ENCODE results near the gene PLA2G4E. TPM values are rescaled to one million over a fixed set of nuclear protein-coding genes. Genes with fewer than 3 reads are reported as not detected.

The PLA2G4E gene
- not detected for total RNA-seq
- not detected for polyA plus RNA-seq

- CTCF ChIA-PET = no interaction called here
- no peaks in the 10 kb centered on the region for H3K4me1 ChIP-seq (ENCODE audit: insufficient read depth, low read length)
Measured at GRCh38 chr15:42020713-42021273, at the start of gene PLA2G4E. Gene PLA2G4E (minus strand): TSS chr15:42021042. CDS start chr15:42021030, 12 bp downstream.

GRCh38 chr15:42070279-42070975 is 49.6 kb upstream of the PLA2G4E start:
- Histone ChIP-seq H3K4me3 (ENCODE audit: low read length) (no peak overlapping the region), H3K27ac (ENCODE audit: low read depth, low read length) (no peak overlapping the region), H3K27me3 (ENCODE audit: insufficient read depth, low read length, poor library complexity, severe bottlenecking) (no peaks in the 10 kb centered on the region), H3K36me3 (ENCODE audit: insufficient read depth, low read length) (no peaks in the 10 kb centered on the region), H3K4me1 (ENCODE audit: insufficient read depth, low read length) (no peaks in the 10 kb centered on the region), H3K9me3 (ENCODE audit: low read length) (no peaks in the 10 kb centered on the region)
- Mint-ChIP-seq H3K27me3 (peaks cover 12 to 27% of the 10 kb centered on the region in 2 donors), H3K4me1 (peaks cover 0 to 4% (median 2%) of the 10 kb centered on the region in 3 donors), H3K4me3 (no peak overlapping the region), H3K27ac (no peak overlapping the region), H3K36me3 (peaks cover 0 to 9% (median 0%) of the 10 kb centered on the region in 3 donors), H3K9me3 (peaks cover 0 to 14% (median 5%) of the 10 kb centered on the region in 5 donors)
- ChIA-PET CTCF (interaction anchor here (2.3 to 2.6 kb wide), 2 partner anchors 9 to 14 kb away, joined by 7 to 8 read pairs; no protein-coding TSS in a partner anchor), POLR2A (no interaction called here)
- no peak for DNase-seq

More at GRCh38 chr15:42020713-42021273, at the start of gene PLA2G4E:
- Mint-ChIP-seq H3K4me3 (no peak within 1 kb of the TSS), H3K27me3 (peaks cover 1 to 22% of the 10 kb centered on the region in 2 donors), H3K4me1 (no peaks in the 10 kb centered on the region), H3K36me3 (peaks cover 0 to 1% (median 0%) of the 10 kb centered on the region in 3 donors), H3K27ac (no peak within 1 kb of the TSS), H3K9me3 (no peaks in the 10 kb centered on the region)
- H3K27me3 ChIP-seq (ENCODE audit: insufficient read depth, low read length, poor library complexity, severe bottlenecking) = no peaks in the 10 kb centered on the region
- H3K27ac ChIP-seq (ENCODE audit: low read depth, low read length) = no peak within 1 kb of the TSS
- H3K36me3 ChIP-seq (ENCODE audit: insufficient read depth, low read length) = no peaks in the 10 kb centered on the region
- POLR2A ChIA-PET = no interaction called here
- no peaks in the 10 kb centered on the region for H3K9me3 ChIP-seq (ENCODE audit: low read length)
- H3K4me3 ChIP-seq (ENCODE audit: low read length) = no peak within 1 kb of the TSS
- DNase-seq = no peak

GRCh38 chr15:42069496-42070278 is 48.8 kb upstream of the PLA2G4E start:
- Mint-ChIP-seq H3K27me3 (peaks cover 15 to 30% of the 10 kb centered on the region in 2 donors), H3K4me3 (no peak overlapping the region), H3K36me3 (peaks cover 0 to 9% (median 0%) of the 10 kb centered on the region in 3 donors), H3K4me1 (peaks cover 0 to 4% (median 2%) of the 10 kb centered on the region in 3 donors), H3K9me3 (peaks cover 0 to 14% (median 5%) of the 10 kb centered on the region in 5 donors), H3K27ac (no peak overlapping the region)
- ChIA-PET POLR2A (no interaction called here), CTCF (interaction anchor here (2.3 to 2.6 kb wide), 2 partner anchors 8 to 15 kb away, joined by 7 to 8 read pairs; no protein-coding TSS in a partner anchor)
- peak in 1 of 5 donors; percentile 43 for DNase-seq
- Histone ChIP-seq H3K27me3 (ENCODE audit: insufficient read depth, low read length, poor library complexity, severe bottlenecking) (no peaks in the 10 kb centered on the region), H3K4me3 (ENCODE audit: low read length) (no peak overlapping the region), H3K27ac (ENCODE audit: low read depth, low read length) (no peak overlapping the region), H3K9me3 (ENCODE audit: low read length) (no peaks in the 10 kb centered on the region), H3K36me3 (ENCODE audit: insufficient read depth, low read length) (no peaks in the 10 kb centered on the region), H3K4me1 (ENCODE audit: insufficient read depth, low read length) (no peaks in the 10 kb centered on the region)

GRCh38 chr15:42069025-42069424 is 48.2 kb upstream of the PLA2G4E start:
- CTCF ChIA-PET = no interaction called here
- Mint-ChIP-seq H3K27me3 (peaks cover 20 to 36% of the 10 kb centered on the region in 2 donors), H3K4me3 (no peak overlapping the region), H3K27ac (no peak overlapping the region), H3K4me1 (peaks cover 0 to 4% (median 2%) of the 10 kb centered on the region in 3 donors), H3K9me3 (peaks cover 0 to 14% (median 5%) of the 10 kb centered on the region in 5 donors), H3K36me3 (peaks cover 0 to 9% (median 0%) of the 10 kb centered on the region in 3 donors)
- H3K27me3 ChIP-seq (ENCODE audit: insufficient read depth, low read length, poor library complexity, severe bottlenecking) = no peaks in the 10 kb centered on the region
- DNase-seq = no peak
- H3K9me3 ChIP-seq (ENCODE audit: low read length) = no peaks in the 10 kb centered on the region
- POLR2A ChIA-PET = no interaction called here
- H3K36me3 ChIP-seq (ENCODE audit: insufficient read depth, low read length) = no peaks in the 10 kb centered on the region
- H3K4me1 ChIP-seq (ENCODE audit: insufficient read depth, low read length) = no peaks in the 10 kb centered on the region
- H3K27ac ChIP-seq (ENCODE audit: low read depth, low read length) = no peak overlapping the region
- no peak overlapping the region for H3K4me3 ChIP-seq (ENCODE audit: low read length)

- CTCF ChIA-PET = no interaction called here
- DNase-seq = no peak
Measured at GRCh38 chr15:42068601-42069000, 47.8 kb upstream of the PLA2G4E start.

GRCh38 chr15:42066764-42067415 is 46.0 kb upstream of the PLA2G4E start:
- Mint-ChIP-seq H3K27ac (no peak overlapping the region), H3K4me1 (peaks cover 0 to 4% (median 2%) of the 10 kb centered on the region in 3 donors), H3K36me3 (peaks cover 0 to 9% (median 0%) of the 10 kb centered on the region in 3 donors), H3K9me3 (peaks cover 0 to 14% (median 5%) of the 10 kb centered on the region in 5 donors), H3K27me3 (peaks cover 21 to 36% of the 10 kb centered on the region in 2 donors), H3K4me3 (no peak overlapping the region)
- Histone ChIP-seq H3K4me3 (ENCODE audit: low read length) (no peak overlapping the region), H3K27ac (ENCODE audit: low read depth, low read length) (no peak overlapping the region), H3K4me1 (ENCODE audit: insufficient read depth, low read length) (no peaks in the 10 kb centered on the region), H3K9me3 (ENCODE audit: low read length) (no peaks in the 10 kb centered on the region), H3K27me3 (ENCODE audit: insufficient read depth, low read length, poor library complexity, severe bottlenecking) (no peaks in the 10 kb centered on the region), H3K36me3 (ENCODE audit: insufficient read depth, low read length) (no peaks in the 10 kb centered on the region)
- no peak for DNase-seq
- CTCF ChIA-PET = no interaction called here
- POLR2A ChIA-PET = no interaction called here

More at GRCh38 chr15:42068601-42069000, 47.8 kb upstream of the PLA2G4E start:
- H3K27ac ChIP-seq (ENCODE audit: low read depth, low read length) = no peak overlapping the region
- no peaks in the 10 kb centered on the region for H3K36me3 ChIP-seq (ENCODE audit: insufficient read depth, low read length)
- Mint-ChIP-seq H3K4me3 (no peak overlapping the region), H3K27me3 (peaks cover 21 to 36% of the 10 kb centered on the region in 2 donors), H3K4me1 (peaks cover 0 to 4% (median 2%) of the 10 kb centered on the region in 3 donors), H3K36me3 (peaks cover 0 to 9% (median 0%) of the 10 kb centered on the region in 3 donors), H3K27ac (no peak overlapping the region), H3K9me3 (peaks cover 0 to 14% (median 5%) of the 10 kb centered on the region in 5 donors)
- no peaks in the 10 kb centered on the region for H3K27me3 ChIP-seq (ENCODE audit: insufficient read depth, low read length, poor library complexity, severe bottlenecking)
- no peaks in the 10 kb centered on the region for H3K4me1 ChIP-seq (ENCODE audit: insufficient read depth, low read length)
- H3K9me3 ChIP-seq (ENCODE audit: low read length) = no peaks in the 10 kb centered on the region
- no peak overlapping the region for H3K4me3 ChIP-seq (ENCODE audit: low read length)
- POLR2A ChIA-PET = no interaction called here

GRCh38 chr15:42065468-42065867 is 44.6 kb upstream of the PLA2G4E start:
- ChIA-PET CTCF (interaction anchor here (1.1 kb wide), 1 partner anchor 76 kb away, joined by 4 read pairs; no protein-coding TSS in a partner anchor), POLR2A (no interaction called here)
- H3K27me3 ChIP-seq (ENCODE audit: insufficient read depth, low read length, poor library complexity, severe bottlenecking) = no peaks in the 10 kb centered on the region
- no peak overlapping the region for H3K27ac Mint-ChIP-seq
- peaks cover 0 to 4% (median 2%) of the 10 kb centered on the region in 3 donors for H3K4me1 Mint-ChIP-seq
- H3K36me3 ChIP-seq (ENCODE audit: insufficient read depth, low read length) = no peaks in the 10 kb centered on the region
- H3K9me3 Mint-ChIP-seq = peaks cover 0 to 14% (median 5%) of the 10 kb centered on the region in 5 donors
- no peaks in the 10 kb centered on the region for H3K9me3 ChIP-seq (ENCODE audit: low read length)
- H3K4me3 ChIP-seq (ENCODE audit: low read length) = no peak overlapping the region
- no peak overlapping the region for H3K27ac ChIP-seq (ENCODE audit: low read depth, low read length)
- no peak for DNase-seq
- no peaks in the 10 kb centered on the region for H3K4me1 ChIP-seq (ENCODE audit: insufficient read depth, low read length)
- H3K4me3 Mint-ChIP-seq = no peak overlapping the region
- peaks cover 17 to 36% of the 10 kb centered on the region in 2 donors for H3K27me3 Mint-ChIP-seq
- H3K36me3 Mint-ChIP-seq = peaks cover 0 to 9% (median 0%) of the 10 kb centered on the region in 3 donors
